Endodermal cell (in vitro differentiated cells): Measurements from ENCODE around the gene LENEP. TPM values are rescaled to one million over a fixed set of nuclear protein-coding genes. Genes with fewer than 3 reads are reported as not detected.
A peak's percentile ranks its signal among the peaks of the same experiment; 100 is the strongest.

Experiments
- DNase-seq: peaks from one replicate; pipeline ENCODE4 v3.0.0-alpha.2; 2017
- H3K27ac ChIP-seq: 2 replicates; pipeline ENCODE4 v1.5.1; 2013; ENCODE audit warnings: mild to moderate bottlenecking, low read depth, low read length, moderate library complexity
- H3K27me3 ChIP-seq: 2 replicates; pipeline ENCODE4 v1.6.1; 2013; ENCODE audit warnings: mild to moderate bottlenecking, low read length, moderate library complexity; ENCODE audit not compliant: insufficient read depth, control insufficient read depth, poor library complexity, severe bottlenecking
- H3K36me3 ChIP-seq: 2 replicates; pipeline ENCODE4 v1.7.0; 2013; ENCODE audit warnings: mild to moderate bottlenecking, low read length, moderate library complexity; ENCODE audit not compliant: control insufficient read depth, insufficient read depth
- H3K4me1 ChIP-seq: one replicate; pipeline ENCODE4 v1.7.0; 2013; ENCODE audit warnings: low read length; ENCODE audit not compliant: control insufficient read depth, insufficient read depth
- H3K4me3 ChIP-seq: 2 replicates; pipeline ENCODE4 v1.5.1; 2013; ENCODE audit warnings: mild to moderate bottlenecking, low read length, moderate library complexity
- H3K9ac ChIP-seq: 2 replicates; pipeline ENCODE4 v1.6.1; 2013; ENCODE audit warnings: mild to moderate bottlenecking, low read length, moderate library complexity; ENCODE audit not compliant: poor library complexity, severe bottlenecking; ENCODE audit errors: extremely low read depth
- H3K9me3 ChIP-seq: 2 replicates; pipeline ENCODE4 v1.6.1; 2013; ENCODE audit warnings: mild to moderate bottlenecking, low read length, moderate library complexity; ENCODE audit not compliant: control insufficient read depth
- H3K27ac Mint-ChIP-seq: 2 replicates; pipeline ENCODE4 v1.8.0; 2020; ENCODE audit warnings: mixed read lengths
- H3K27me3 Mint-ChIP-seq: 2 replicates; pipeline ENCODE4 v1.8.0; 2021; ENCODE audit warnings: mild to moderate bottlenecking, mixed read lengths; ENCODE audit not compliant: insufficient read depth
- H3K36me3 Mint-ChIP-seq: 2 replicates; pipeline ENCODE4 v1.8.0; 2020; ENCODE audit warnings: low read depth, mixed read lengths
- H3K4me1 Mint-ChIP-seq: 2 replicates; pipeline ENCODE4 v1.8.0; 2020; ENCODE audit warnings: mixed read lengths
- H3K4me3 Mint-ChIP-seq: 2 replicates; pipeline ENCODE4 v1.8.0; 2020; ENCODE audit warnings: mild to moderate bottlenecking, moderate library complexity, mixed read lengths
- H3K9me3 Mint-ChIP-seq: 2 replicates; pipeline ENCODE4 v1.8.0; 2020; ENCODE audit warnings: mild to moderate bottlenecking, mixed read lengths
- WGBS, 2 experiments: methylation state at CpG; one replicate each; pipeline versions ENCODE4 v1.1.5 to v1.1.7; 2013; ENCODE audit warnings: missing lambda C conversion rate in 2 of 2, mixed read lengths in 1 of 2; ENCODE audit not compliant: insufficient coverage in 1 of 2, insufficient read length in 1 of 2; 5-methylcytosine and 5-hydroxymethylcytosine counted together
- total RNA-seq, 2 donors: library from RNA; stranded (reverse); fragmentation: NEBNext Ultra II Directional in 1 of 2; extraction: Animal tissue kit (Norgen Biotek cat#: 25700) in 1 of 2; gene quantifications; 2 replicates in 1 of 2; 3 replicates in 1 of 2; pipeline ENCODE4 v1.2.1, GENCODE V29; 2021
- TF ChIP-seq, protein P1 (sequence below): fragments of 200-600 bp; sonication (generic); conservative IDR thresholded peaks from 2 replicates; pipeline ENCODE4 v1.5.0; 2021; ENCODE audit warnings: antibody characterized with exemption, mild to moderate bottlenecking

The LENEP gene
- total RNA-seq, 2 donors from 2014 or later, result 2.0 TPM; not detected in 1

DNA sequence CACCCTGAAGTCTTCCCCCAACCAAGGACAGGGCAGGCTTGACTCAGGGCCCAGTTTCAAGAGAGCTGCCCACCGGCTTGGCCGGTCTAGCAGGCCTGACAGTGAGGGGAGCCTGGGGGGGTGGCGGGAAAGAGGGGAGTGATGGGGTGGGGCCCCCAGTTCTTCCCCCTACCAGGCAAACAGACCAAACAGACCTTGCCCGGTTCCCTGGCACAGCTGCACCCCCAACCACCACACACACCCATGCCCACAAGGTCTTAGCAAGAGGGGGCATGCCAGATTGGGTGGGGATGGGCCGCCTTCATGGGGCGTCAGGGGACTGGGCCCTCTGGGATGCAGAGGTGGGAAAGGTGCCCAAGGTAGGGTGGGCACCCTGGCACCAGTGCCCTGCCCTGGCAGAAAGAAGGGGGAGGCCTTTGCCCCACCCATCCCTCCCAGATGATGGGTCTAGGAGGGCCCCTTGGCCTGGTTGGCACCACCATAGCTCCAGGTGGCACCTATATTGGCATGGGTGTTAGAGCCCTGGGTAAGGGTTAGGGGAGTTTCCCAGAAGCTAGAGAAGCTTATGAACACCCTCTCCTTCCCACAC, 18.1 kb downstream of the LENEP start:
- WGBS, 2 experiments, result 91 to 100% methylated on average over 2 to 4 of the region's 6 CpGs
- Histone ChIP-seq H3K9me3 (no peaks in the 10 kb centered on the region), H3K27ac (no peak overlapping the region), H3K36me3 (peaks cover 10% of the 10 kb centered on the region), H3K9ac (no peak overlapping the region), H3K4me1 (no peaks in the 10 kb centered on the region), H3K4me3 (no peak overlapping the region), H3K27me3 (no peaks in the 10 kb centered on the region)
- TF ChIP-seq, protein P1, sequence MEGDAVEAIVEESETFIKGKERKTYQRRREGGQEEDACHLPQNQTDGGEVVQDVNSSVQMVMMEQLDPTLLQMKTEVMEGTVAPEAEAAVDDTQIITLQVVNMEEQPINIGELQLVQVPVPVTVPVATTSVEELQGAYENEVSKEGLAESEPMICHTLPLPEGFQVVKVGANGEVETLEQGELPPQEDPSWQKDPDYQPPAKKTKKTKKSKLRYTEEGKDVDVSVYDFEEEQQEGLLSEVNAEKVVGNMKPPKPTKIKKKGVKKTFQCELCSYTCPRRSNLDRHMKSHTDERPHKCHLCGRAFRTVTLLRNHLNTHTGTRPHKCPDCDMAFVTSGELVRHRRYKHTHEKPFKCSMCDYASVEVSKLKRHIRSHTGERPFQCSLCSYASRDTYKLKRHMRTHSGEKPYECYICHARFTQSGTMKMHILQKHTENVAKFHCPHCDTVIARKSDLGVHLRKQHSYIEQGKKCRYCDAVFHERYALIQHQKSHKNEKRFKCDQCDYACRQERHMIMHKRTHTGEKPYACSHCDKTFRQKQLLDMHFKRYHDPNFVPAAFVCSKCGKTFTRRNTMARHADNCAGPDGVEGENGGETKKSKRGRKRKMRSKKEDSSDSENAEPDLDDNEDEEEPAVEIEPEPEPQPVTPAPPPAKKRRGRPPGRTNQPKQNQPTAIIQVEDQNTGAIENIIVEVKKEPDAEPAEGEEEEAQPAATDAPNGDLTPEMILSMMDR, result no peak
- DNase-seq, result no peak
- Mint-ChIP-seq H3K27ac (no peak overlapping the region), H3K4me1 (peaks cover 14% of the 10 kb centered on the region), H3K9me3 (no peaks in the 10 kb centered on the region), H3K27me3 (no peaks in the 10 kb centered on the region), H3K36me3 (peaks cover 14% of the 10 kb centered on the region), H3K4me3 (no peak overlapping the region)

DNA sequence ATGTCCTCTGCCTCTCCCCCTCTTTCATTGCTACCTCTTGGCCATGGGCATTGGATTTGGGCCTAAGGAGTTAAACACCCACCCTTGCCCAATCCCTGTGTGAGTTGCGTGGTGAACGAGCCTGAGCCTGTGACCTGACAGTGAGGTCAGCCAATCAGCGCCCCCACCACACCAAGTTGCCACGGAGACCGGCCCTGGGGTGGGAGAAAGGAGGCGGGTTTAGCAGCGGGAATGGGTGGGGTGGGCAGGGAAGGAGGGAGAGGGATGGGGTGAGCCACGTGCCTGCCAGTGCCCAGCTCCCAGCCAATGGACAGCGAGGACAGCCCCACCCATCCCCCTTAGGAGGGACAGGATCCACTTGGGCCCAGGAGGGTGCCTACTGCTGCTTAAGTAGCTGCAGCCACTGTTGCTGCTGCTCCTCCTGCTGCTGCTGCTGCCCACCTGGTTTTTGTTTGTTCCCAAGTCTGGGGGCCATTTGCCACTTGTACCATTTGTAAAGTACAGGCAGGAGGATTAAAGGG, 18.7 kb downstream of the LENEP start:
- H3K4me3 ChIP-seq, result no peak overlapping the region
- H3K9me3 Mint-ChIP-seq, result no peaks in the 10 kb centered on the region
- H3K9me3 ChIP-seq, result no peaks in the 10 kb centered on the region
- WGBS, 2 experiments, result 37% methylated on average over 9 of the region's 9 CpGs; no CpG with 5 or more reads in 1 of the 2 experiments
- H3K27ac Mint-ChIP-seq, result peak overlapping the region; percentile 48
- no peak overlapping the region for H3K9ac ChIP-seq
- H3K36me3 ChIP-seq, result peaks cover 10% of the 10 kb centered on the region
- no peaks in the 10 kb centered on the region for H3K27me3 ChIP-seq
- H3K4me1 ChIP-seq, result no peaks in the 10 kb centered on the region
- no peak overlapping the region for H3K27ac ChIP-seq
- H3K4me1 Mint-ChIP-seq, result peaks cover 14% of the 10 kb centered on the region
- H3K4me3 Mint-ChIP-seq, result no peak overlapping the region
- TF ChIP-seq, protein P1, result no peak
- H3K27me3 Mint-ChIP-seq, result no peaks in the 10 kb centered on the region
- DNase-seq, result peak; percentile 97
- peaks cover 14% of the 10 kb centered on the region for H3K36me3 Mint-ChIP-seq

DNA sequence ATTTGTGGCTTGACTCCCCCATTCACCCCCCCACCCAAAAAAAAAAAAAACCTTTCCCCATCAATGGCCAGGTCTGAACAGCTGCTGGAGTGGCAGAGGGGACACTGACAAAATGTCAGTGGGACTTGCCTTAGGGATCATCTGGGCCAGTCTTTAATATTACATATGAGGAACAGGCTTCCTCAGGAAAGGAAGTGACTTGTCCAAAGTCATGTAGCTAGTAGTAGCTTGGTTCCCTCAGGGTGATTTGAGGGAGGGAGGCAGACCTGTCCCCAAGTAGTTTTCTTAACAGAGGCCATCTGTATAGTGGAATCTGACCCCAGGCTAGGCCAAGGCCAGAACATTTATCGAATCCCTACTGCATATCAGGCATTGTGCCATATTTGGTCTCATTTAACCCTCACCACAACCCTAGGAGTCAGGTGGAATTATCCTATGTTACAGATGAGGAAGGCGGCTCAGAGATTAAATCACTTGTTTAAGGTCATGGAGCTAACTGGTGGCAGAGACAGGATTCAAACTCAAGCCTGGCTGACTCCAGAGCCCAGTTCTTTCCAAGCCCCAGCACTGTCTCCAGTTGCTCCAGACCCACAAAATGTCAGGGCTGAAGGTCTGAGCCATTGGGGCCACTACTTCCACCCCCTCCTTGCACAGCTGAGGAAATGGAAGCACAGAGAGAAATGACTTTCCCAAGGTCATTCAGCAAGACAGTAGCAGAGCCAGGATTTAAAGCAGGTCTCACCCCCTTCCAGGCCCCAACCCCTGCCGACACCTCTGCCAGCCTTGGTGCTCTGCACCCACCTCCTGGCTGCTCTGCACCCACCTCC, 19.6 kb downstream of the LENEP start:
- Mint-ChIP-seq H3K4me1 (peaks cover 14% of the 10 kb centered on the region), H3K27ac (no peak overlapping the region), H3K4me3 (no peak overlapping the region), H3K9me3 (no peaks in the 10 kb centered on the region), H3K36me3 (peaks cover 14% of the 10 kb centered on the region), H3K27me3 (no peaks in the 10 kb centered on the region)
- WGBS, 2 experiments, result 93 to 95% methylated on average over 2 to 3 of the region's 3 CpGs
- Histone ChIP-seq H3K27me3 (no peaks in the 10 kb centered on the region), H3K9me3 (no peaks in the 10 kb centered on the region), H3K4me1 (no peaks in the 10 kb centered on the region), H3K27ac (no peak overlapping the region), H3K36me3 (peaks cover 10% of the 10 kb centered on the region), H3K4me3 (no peak overlapping the region), H3K9ac (no peak overlapping the region)
- TF ChIP-seq, protein P1, result no peak
- no peak for DNase-seq
